ENCODE measurements around the gene DIO3.

The DIO3 gene

GRCh38 chr14:101560534-101561113 is 671 bp upstream of the DIO3 start:
- Histone ChIP-seq H3K9me2 (replicated peaks; ENCODE audit: control insufficient read depth, low read length) (no peaks in the 10 kb centered on the region), H3K9me3 (ENCODE audit: control insufficient read depth, insufficient read depth, low read length) (peaks cover 19% of the 10 kb centered on the region), H3K4me3 (ENCODE audit: low read length) (no peak overlapping the region), H3K4me1 (ENCODE audit: control insufficient read depth, low read length) (no peaks in the 10 kb centered on the region), H3K36me3 (ENCODE audit: control insufficient read depth, low read length) (no peaks in the 10 kb centered on the region), H3K27me3 (ENCODE audit: control insufficient read depth, low read length) (peaks cover 3% of the 10 kb centered on the region; the same call in 1 of the 2 replicates), H3F3A (ENCODE audit: control insufficient read depth, insufficient read depth) (no peaks in the 10 kb centered on the region), H3K79me2 (ENCODE audit: control insufficient read depth, low read length) (no peaks in the 10 kb centered on the region), H3K27ac (ENCODE audit: low read depth, low read length) (no peak overlapping the region), H3K4me2 (ENCODE audit: low read length) (no peak overlapping the region), H4K20me1 (ENCODE audit: control insufficient read depth, insufficient read depth, low read depth, low read length) (no peaks in the 10 kb centered on the region)
- TF ChIP-seq CTCF (IDR thresholded peaks at IDR 0.05; ENCODE audit: low read depth, low read length, poor library complexity, severe bottlenecking): no peak
- TF ChIP-seq EZH2phosphoT487 (IDR thresholded peaks at IDR 0.05; ENCODE audit: borderline replicate concordance, low read length): no peak

GRCh38 chr14:101561897-101562490 is 699 bp downstream of the DIO3 start:
- Histone ChIP-seq H4K20me1 (ENCODE audit: control insufficient read depth, insufficient read depth, low read depth, low read length) (no peaks in the 10 kb centered on the region), H3K27ac (ENCODE audit: low read depth, low read length) (no peak overlapping the region), H3K9me3 (ENCODE audit: control insufficient read depth, insufficient read depth, low read length) (peaks cover 19% of the 10 kb centered on the region), H3K27me3 (ENCODE audit: control insufficient read depth, low read length) (peaks cover 4% of the 10 kb centered on the region; the same call in 1 of the 2 replicates), H3F3A (ENCODE audit: control insufficient read depth, insufficient read depth) (no peaks in the 10 kb centered on the region), H3K9me2 (replicated peaks; ENCODE audit: control insufficient read depth, low read length) (no peaks in the 10 kb centered on the region), H3K4me3 (ENCODE audit: low read length) (no peak overlapping the region), H3K79me2 (ENCODE audit: control insufficient read depth, low read length) (no peaks in the 10 kb centered on the region), H3K36me3 (ENCODE audit: control insufficient read depth, low read length) (no peaks in the 10 kb centered on the region), H3K4me1 (ENCODE audit: control insufficient read depth, low read length) (no peaks in the 10 kb centered on the region), H3K4me2 (ENCODE audit: low read length) (no peak overlapping the region)
- TF ChIP-seq CTCF (IDR thresholded peaks at IDR 0.05; ENCODE audit: low read depth, low read length, poor library complexity, severe bottlenecking) (no peak), EZH2phosphoT487 (IDR thresholded peaks at IDR 0.05; ENCODE audit: borderline replicate concordance, low read length) (no peak)

GRCh38 chr14:101562659-101563351 is 1.5 kb downstream of the DIO3 start:
- Histone ChIP-seq H3K36me3 (ENCODE audit: control insufficient read depth, low read length) (no peaks in the 10 kb centered on the region), H3K9me2 (replicated peaks; ENCODE audit: control insufficient read depth, low read length) (no peaks in the 10 kb centered on the region), H3K79me2 (ENCODE audit: control insufficient read depth, low read length) (no peaks in the 10 kb centered on the region), H3K4me1 (ENCODE audit: control insufficient read depth, low read length) (no peaks in the 10 kb centered on the region), H3K27me3 (ENCODE audit: control insufficient read depth, low read length) (peaks cover 4% of the 10 kb centered on the region; the same call in 1 of the 2 replicates), H3K4me3 (ENCODE audit: low read length) (no peak overlapping the region), H3K27ac (ENCODE audit: low read depth, low read length) (no peak overlapping the region), H3F3A (ENCODE audit: control insufficient read depth, insufficient read depth) (no peaks in the 10 kb centered on the region), H4K20me1 (ENCODE audit: control insufficient read depth, insufficient read depth, low read depth, low read length) (no peaks in the 10 kb centered on the region), H3K4me2 (ENCODE audit: low read length) (no peak overlapping the region), H3K9me3 (ENCODE audit: control insufficient read depth, insufficient read depth, low read length) (peaks cover 19% of the 10 kb centered on the region)
- TF ChIP-seq CTCF (IDR thresholded peaks at IDR 0.05; ENCODE audit: low read depth, low read length, poor library complexity, severe bottlenecking) (no peak), EZH2phosphoT487 (IDR thresholded peaks at IDR 0.05; ENCODE audit: borderline replicate concordance, low read length) (no peak)
